ENCODE data around the gene FNBP1.

DNA sequence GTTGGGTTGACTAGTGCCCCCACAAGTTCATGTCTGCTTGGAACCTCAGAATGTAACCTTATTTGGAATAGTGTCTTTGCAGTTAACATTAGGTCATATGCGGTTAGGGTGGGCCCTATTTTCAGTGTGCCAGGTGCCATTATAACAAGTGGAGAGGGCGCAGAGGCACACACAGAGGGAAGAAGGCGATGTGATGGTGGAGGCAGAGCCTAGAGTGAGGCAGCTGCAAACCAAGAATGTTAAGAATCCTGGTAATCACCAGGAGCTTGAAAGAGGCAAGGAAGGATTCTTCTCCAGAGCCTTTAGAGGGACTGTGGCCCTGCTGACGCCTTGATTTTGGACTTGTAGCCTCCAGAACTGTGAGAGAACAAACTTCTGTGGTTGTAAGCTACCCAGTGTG, 21.6 kb upstream of the FNBP1 start:
- TF ChIP-seq CTCF (IDR thresholded peaks at IDR 0.05) (no peak), POLR2AphosphoS5 (IDR thresholded peaks at IDR 0.05; ENCODE audit: low read depth, low read length) (no peak), SIN3A (IDR thresholded peaks at IDR 0.05; ENCODE audit: borderline replicate concordance, insufficient read depth, low read depth, low read length) (no peak)
- TF ChIP-seq, protein P1, sequence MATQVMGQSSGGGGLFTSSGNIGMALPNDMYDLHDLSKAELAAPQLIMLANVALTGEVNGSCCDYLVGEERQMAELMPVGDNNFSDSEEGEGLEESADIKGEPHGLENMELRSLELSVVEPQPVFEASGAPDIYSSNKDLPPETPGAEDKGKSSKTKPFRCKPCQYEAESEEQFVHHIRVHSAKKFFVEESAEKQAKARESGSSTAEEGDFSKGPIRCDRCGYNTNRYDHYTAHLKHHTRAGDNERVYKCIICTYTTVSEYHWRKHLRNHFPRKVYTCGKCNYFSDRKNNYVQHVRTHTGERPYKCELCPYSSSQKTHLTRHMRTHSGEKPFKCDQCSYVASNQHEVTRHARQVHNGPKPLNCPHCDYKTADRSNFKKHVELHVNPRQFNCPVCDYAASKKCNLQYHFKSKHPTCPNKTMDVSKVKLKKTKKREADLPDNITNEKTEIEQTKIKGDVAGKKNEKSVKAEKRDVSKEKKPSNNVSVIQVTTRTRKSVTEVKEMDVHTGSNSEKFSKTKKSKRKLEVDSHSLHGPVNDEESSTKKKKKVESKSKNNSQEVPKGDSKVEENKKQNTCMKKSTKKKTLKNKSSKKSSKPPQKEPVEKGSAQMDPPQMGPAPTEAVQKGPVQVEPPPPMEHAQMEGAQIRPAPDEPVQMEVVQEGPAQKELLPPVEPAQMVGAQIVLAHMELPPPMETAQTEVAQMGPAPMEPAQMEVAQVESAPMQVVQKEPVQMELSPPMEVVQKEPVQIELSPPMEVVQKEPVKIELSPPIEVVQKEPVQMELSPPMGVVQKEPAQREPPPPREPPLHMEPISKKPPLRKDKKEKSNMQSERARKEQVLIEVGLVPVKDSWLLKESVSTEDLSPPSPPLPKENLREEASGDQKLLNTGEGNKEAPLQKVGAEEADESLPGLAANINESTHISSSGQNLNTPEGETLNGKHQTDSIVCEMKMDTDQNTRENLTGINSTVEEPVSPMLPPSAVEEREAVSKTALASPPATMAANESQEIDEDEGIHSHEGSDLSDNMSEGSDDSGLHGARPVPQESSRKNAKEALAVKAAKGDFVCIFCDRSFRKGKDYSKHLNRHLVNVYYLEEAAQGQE (IDR thresholded peaks at IDR 0.05; ENCODE audit: insufficient read depth in 1 of 2, low read depth in 2 of 2, low read length in 1 of 2): no peak
